SK-N-SH (cell line): ENCODE results near the gene EBF3. TPM values are rescaled to one million over a fixed set of nuclear protein-coding genes. Genes with fewer than 3 reads are reported as not detected.

Source experiments
- CTCF ChIA-PET: fragments of 300-600, 350-600 bp; formaldehyde crosslinking; extraction: SDS; loops from one replicate; lab custom pipeline; 2021; lab: Yijun Ruan, JAX
- POLR2A ChIA-PET: fragments of 350-600 bp; sonication (Branson Sonifier 250); formaldehyde crosslinking; extraction: SDS; loops from one replicate; lab custom pipeline; 2020; ENCODE audit warnings: antibody characterized with exemption, inconsistent platforms; lab: Yijun Ruan, JAX
- DNase-seq: peaks from one replicate; pipeline ENCODE4 v3.0.0; 2012
- H2AFZ ChIP-seq: fragments of 200-600 bp; sonication (generic); 2 replicates; pipeline ENCODE4 v1.8.1; 2016; ENCODE audit warnings: antibody characterized with exemption, mild to moderate bottlenecking, low read depth
- H3F3A ChIP-seq: fragments of 200-600 bp; sonication (generic); replicated peaks from 2 replicates; pipeline ENCODE3; 2016; ENCODE audit warnings: antibody characterized with exemption, mild to moderate bottlenecking; ENCODE audit not compliant: insufficient read depth
- H3K27ac ChIP-seq, 2 experiments: fragments of 200-500 bp in 1 of 2; fragments of 200-600 bp in 1 of 2; sonication (Bioruptor generic) in 1 of 2; sonication (generic), shearing (Covaris generic) in 1 of 2; 2 replicates each; pipeline versions ENCODE4 v1.5.1 to v1.6.1; 2014 to 2016; ENCODE audit warnings: low read depth in 2 of 2, inconsistent platforms in 1 of 2, low read length in 1 of 2, mild to moderate bottlenecking in 1 of 2, mixed read lengths in 1 of 2
- H3K27me3 ChIP-seq: fragments of 200-600 bp; sonication (generic), shearing (Covaris generic); 2 replicates; pipeline ENCODE4 v1.6.1; 2016; ENCODE audit warnings: mixed run types; ENCODE audit not compliant: insufficient read depth
- H3K36me3 ChIP-seq, 2 experiments: fragments of 200-500 bp in 1 of 2; fragments of 200-600 bp in 1 of 2; sonication (Bioruptor generic) in 1 of 2; sonication (generic) in 1 of 2; replicated peaks in 1 of 2; 2 replicates each; pipeline versions ENCODE3 to v1.5.1; 2014 to 2016; ENCODE audit warnings: low read length in 1 of 2, mild to moderate bottlenecking in 1 of 2; ENCODE audit not compliant: insufficient read depth in 2 of 2, control insufficient read depth in 1 of 2
- H3K4me1 ChIP-seq, 2 experiments: fragments of 200-500 bp in 1 of 2; fragments of 200-600 bp in 1 of 2; sonication (Bioruptor generic) in 1 of 2; sonication (generic), shearing (Covaris generic) in 1 of 2; 2 replicates each; pipeline versions ENCODE4 v1.5.1 to v1.6.1; 2014 to 2016; ENCODE audit warnings: low read depth in 1 of 2, low read length in 1 of 2, mixed run types in 1 of 2; ENCODE audit not compliant: insufficient read depth in 2 of 2, control insufficient read depth in 1 of 2
- H3K4me2 ChIP-seq: fragments of 200-600 bp; sonication (generic), shearing (Covaris generic); 2 replicates; pipeline ENCODE4 v1.6.1; 2017; ENCODE audit warnings: mixed run types
- H3K4me3 ChIP-seq, 2 experiments: fragments of 200-500 bp in 1 of 2; fragments of 200-600 bp in 1 of 2; sonication (Bioruptor generic) in 1 of 2; sonication (generic), shearing (Covaris generic) in 1 of 2; 2 replicates each; pipeline versions ENCODE4 v1.5.1 to v1.8.1; 2014 to 2016; ENCODE audit warnings: low read depth in 2 of 2, inconsistent platforms in 1 of 2, low read length in 1 of 2, mild to moderate bottlenecking in 1 of 2, mixed read lengths in 1 of 2, moderate library complexity in 1 of 2
- H3K79me2 ChIP-seq: fragments of 200-600 bp; sonication (generic); 2 replicates; pipeline ENCODE4 v1.8.1; 2017; ENCODE audit warnings: mild to moderate bottlenecking; ENCODE audit not compliant: insufficient read depth
- H3K9ac ChIP-seq: fragments of 200-600 bp; sonication (generic); 2 replicates; pipeline ENCODE4 v1.6.1; 2017; ENCODE audit warnings: mixed run types
- H3K9me2 ChIP-seq: fragments of 200-600 bp; sonication (generic); 2 replicates; pipeline ENCODE4 v1.6.1; 2017; ENCODE audit warnings: mixed run types
- H3K9me3 ChIP-seq: fragments of 200-600 bp; sonication (generic); 2 replicates; pipeline ENCODE4 v1.6.1; 2017; ENCODE audit warnings: mixed run types, mild to moderate bottlenecking, moderate library complexity
- H4K20me1 ChIP-seq: fragments of 200-600 bp; sonication (generic); 2 replicates; pipeline ENCODE4 v1.6.1; 2017; ENCODE audit warnings: mild to moderate bottlenecking, mixed run types; ENCODE audit not compliant: insufficient read depth
- ELF1 ChIP-seq: IDR thresholded peaks from 2 replicates; pipeline ENCODE4 v1.4.0; 2012
- FOXM1 ChIP-seq: IDR thresholded peaks from 2 replicates; pipeline ENCODE4 v1.4.0; 2012; ENCODE audit warnings: low read depth, mild to moderate bottlenecking
- GATA2 ChIP-seq: sonication (generic); formaldehyde crosslinking; IDR thresholded peaks from 2 replicates; pipeline ENCODE4 v1.5.0; 2020; ENCODE audit warnings: mild to moderate bottlenecking, missing genetic modification reagents
- NRF1 ChIP-seq: IDR thresholded peaks from 2 replicates; pipeline ENCODE4 v1.6.1; 2012; ENCODE audit warnings: low read depth, mild to moderate bottlenecking, low read length
- POLR2AphosphoS5 ChIP-seq: IDR thresholded peaks from 2 replicates; pipeline ENCODE4 v1.6.1; 2012; ENCODE audit warnings: low read depth, low read length
- RCOR1 ChIP-seq: fragments of 150-350 bp; IDR thresholded peaks from 2 replicates; pipeline ENCODE4 v1.6.1; 2017; ENCODE audit warnings: antibody characterized with exemption, low read length
- SIN3A ChIP-seq: IDR thresholded peaks from 2 replicates; pipeline ENCODE4 v1.6.1; 2012; ENCODE audit warnings: low read depth, mild to moderate bottlenecking, low read length, moderate library complexity, borderline replicate concordance
- SMC3 ChIP-seq: IDR thresholded peaks from 2 replicates; pipeline ENCODE4 v1.6.1; 2012; ENCODE audit warnings: low read depth, low read length, improper control_type of control experiment
- TEAD4 ChIP-seq: IDR thresholded peaks from 2 replicates; pipeline ENCODE4 v1.4.0; 2012; ENCODE audit warnings: mild to moderate bottlenecking, borderline replicate concordance; ENCODE audit not compliant: insufficient read depth
- YY1 ChIP-seq: IDR thresholded peaks from 2 replicates; pipeline ENCODE4 v1.4.0; 2012; ENCODE audit warnings: low read depth, mild to moderate bottlenecking
- WGBS: methylation state at CpG from one replicate; pipeline ENCODE4 v1.1.6; 2017; ENCODE audit warnings: low lambda C conversion rate; 5-methylcytosine and 5-hydroxymethylcytosine counted together
- polyA plus RNA-seq, 3 experiments: library from polyadenylated mRNA; depleted of rRNA; stranded (reverse); fragments of >200 nt; gene quantifications; 2 replicates each; pipeline ENCODE4 v1.2.3, GENCODE V29; 2012
- TF ChIP-seq, protein P1 (sequence below): IDR thresholded peaks from 2 replicates; pipeline ENCODE4; 2012
- TF ChIP-seq, protein P2 (sequence below): IDR thresholded peaks from 2 replicates; pipeline ENCODE4 v1.4.0; 2012; ENCODE audit warnings: low read depth
- TF ChIP-seq, protein P3 (sequence below): IDR thresholded peaks from 2 replicates; pipeline ENCODE4 v1.6.1; 2012; ENCODE audit warnings: mild to moderate bottlenecking, low read depth, low read length, moderate library complexity
- TF ChIP-seq, protein P4 (sequence below): IDR thresholded peaks from 2 replicates; pipeline ENCODE4 v1.4.0; 2012; ENCODE audit warnings: low read depth, borderline replicate concordance
- TF ChIP-seq, protein P5 (sequence below): fragments of 150-350 bp; IDR thresholded peaks from 2 replicates; pipeline ENCODE4 v1.6.1; 2016; ENCODE audit warnings: mild to moderate bottlenecking, low read depth, low read length

Gene EBF3
- polyA plus RNA-seq, 1 of the 3 experiments (the other 2 are of a cell fraction), result not detected

DNA sequence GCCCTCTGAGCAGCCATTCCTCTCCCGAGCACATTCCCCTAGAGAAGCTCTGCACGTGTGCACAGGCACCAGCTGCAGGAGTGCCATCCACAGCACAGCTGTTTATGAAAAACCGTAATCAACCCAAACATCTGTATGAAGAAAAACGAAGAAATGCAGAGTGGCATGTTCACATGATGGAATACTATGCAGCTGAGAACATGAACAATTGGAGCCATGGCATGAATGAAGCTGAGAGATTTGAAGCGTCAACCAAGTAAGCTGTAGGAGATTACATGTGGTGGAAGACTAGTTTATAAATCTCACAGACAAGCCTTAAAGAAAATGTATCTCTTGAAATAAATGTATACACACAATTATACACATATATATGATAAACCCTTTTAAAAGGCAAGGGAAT, 176.5 kb downstream of the EBF3 start:
- no peaks in the 10 kb centered on the region for H4K20me1 ChIP-seq
- H3K4me3 ChIP-seq, result no peak overlapping the region
- no peaks in the 10 kb centered on the region for H3F3A ChIP-seq
- POLR2A ChIA-PET, result no interaction called here
- DNase-seq, result no peak
- TF ChIP-seq RCOR1 (no peak), ELF1 (no peak), NRF1 (no peak), POLR2AphosphoS5 (no peak)
- TF ChIP-seq, protein P1, sequence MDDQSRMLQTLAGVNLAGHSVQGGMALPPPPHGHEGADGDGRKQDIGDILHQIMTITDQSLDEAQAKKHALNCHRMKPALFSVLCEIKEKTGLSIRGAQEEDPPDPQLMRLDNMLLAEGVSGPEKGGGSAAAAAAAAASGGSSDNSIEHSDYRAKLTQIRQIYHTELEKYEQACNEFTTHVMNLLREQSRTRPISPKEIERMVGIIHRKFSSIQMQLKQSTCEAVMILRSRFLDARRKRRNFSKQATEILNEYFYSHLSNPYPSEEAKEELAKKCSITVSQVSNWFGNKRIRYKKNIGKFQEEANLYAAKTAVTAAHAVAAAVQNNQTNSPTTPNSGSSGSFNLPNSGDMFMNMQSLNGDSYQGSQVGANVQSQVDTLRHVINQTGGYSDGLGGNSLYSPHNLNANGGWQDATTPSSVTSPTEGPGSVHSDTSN, result no peak
- TF ChIP-seq, protein P2, sequence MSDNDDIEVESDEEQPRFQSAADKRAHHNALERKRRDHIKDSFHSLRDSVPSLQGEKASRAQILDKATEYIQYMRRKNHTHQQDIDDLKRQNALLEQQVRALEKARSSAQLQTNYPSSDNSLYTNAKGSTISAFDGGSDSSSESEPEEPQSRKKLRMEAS, result no peak
- no peaks in the 10 kb centered on the region; the same call in 1 of the 2 replicates for H3K9me3 ChIP-seq
- H2AFZ ChIP-seq, result no peak overlapping the region
- no peak overlapping the region for H3K27ac ChIP-seq
- H3K36me3 ChIP-seq, result no peaks in the 10 kb centered on the region
- no peaks in the 10 kb centered on the region for H3K27me3 ChIP-seq
- CTCF ChIA-PET, result no interaction called here
- WGBS, result 39% methylated on average over 5 of the region's 5 CpGs
- H3K9ac ChIP-seq, result no peak overlapping the region
- H3K4me2 ChIP-seq, result no peak overlapping the region
- no peaks in the 10 kb centered on the region for H3K4me1 ChIP-seq
- no peaks in the 10 kb centered on the region for H3K79me2 ChIP-seq
- H3K9me2 ChIP-seq, result no peaks in the 10 kb centered on the region

DNA sequence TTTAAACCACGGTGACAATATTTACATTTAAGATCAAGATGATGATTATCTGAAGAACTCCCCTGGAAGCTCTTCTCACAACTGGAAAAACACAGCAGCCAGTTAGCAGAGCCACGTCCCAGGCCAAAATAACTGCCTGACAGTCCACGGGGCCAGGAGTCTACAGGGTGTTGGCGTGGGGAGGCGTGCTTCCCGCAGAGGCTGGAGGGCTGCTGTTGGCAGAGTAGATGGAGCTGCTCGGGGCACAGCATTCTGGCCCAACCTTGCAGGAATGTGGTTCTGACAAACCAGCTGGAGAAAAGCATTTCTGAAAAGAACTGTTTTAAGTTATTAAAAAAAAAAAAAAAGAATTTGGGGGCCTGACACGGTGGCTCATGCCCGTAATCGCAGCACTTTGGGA, 177.9 kb downstream of the EBF3 start:
- Histone ChIP-seq H3K4me3 (no peak overlapping the region), H3K27ac (no peak overlapping the region), H3K79me2 (no peaks in the 10 kb centered on the region), H3F3A (no peaks in the 10 kb centered on the region), H3K9ac (no peak overlapping the region), H2AFZ (no peak overlapping the region), H3K9me2 (no peaks in the 10 kb centered on the region), H3K4me1 (no peaks in the 10 kb centered on the region), H4K20me1 (no peaks in the 10 kb centered on the region), H3K36me3 (no peaks in the 10 kb centered on the region), H3K4me2 (no peak overlapping the region), H3K9me3 (no peaks in the 10 kb centered on the region; the same call in 1 of the 2 replicates), H3K27me3 (no peaks in the 10 kb centered on the region)
- ChIA-PET CTCF (interaction anchor here (1.5 kb wide), 1 partner anchor 9 kb away, joined by 5 read pairs; no protein-coding TSS in a partner anchor), POLR2A (no interaction called here)
- TF ChIP-seq SIN3A (no peak), SMC3 (no peak), POLR2AphosphoS5 (no peak), FOXM1 (no peak), TEAD4 (no peak)
- DNase-seq, result no peak
- 54% methylated on average over 10 of the region's 10 CpGs for WGBS

DNA sequence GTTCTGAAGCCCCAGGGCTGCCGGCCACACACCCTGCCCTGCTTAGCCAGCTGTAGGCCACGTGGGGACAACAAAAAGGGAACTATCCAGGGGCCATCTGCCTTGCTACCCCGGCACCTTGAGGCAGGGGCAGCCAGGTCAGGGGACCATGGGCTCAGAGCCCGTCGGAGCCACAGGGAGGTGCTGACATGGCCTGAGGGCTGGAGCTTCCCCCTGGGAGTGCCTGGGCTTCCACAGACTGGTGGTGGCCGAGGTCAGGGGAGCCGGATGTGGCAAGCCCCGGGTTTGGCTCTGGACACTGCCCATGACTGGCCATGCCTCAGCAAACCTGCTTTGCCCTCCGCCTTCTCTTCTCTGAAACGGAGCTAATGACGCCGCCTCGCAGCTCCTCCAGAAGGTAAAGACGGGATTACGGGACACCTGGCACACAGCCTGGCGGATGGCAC, 178.5 kb downstream of the EBF3 start:
- no peak for DNase-seq
- POLR2A ChIA-PET, result no interaction called here
- TF ChIP-seq, protein P3, sequence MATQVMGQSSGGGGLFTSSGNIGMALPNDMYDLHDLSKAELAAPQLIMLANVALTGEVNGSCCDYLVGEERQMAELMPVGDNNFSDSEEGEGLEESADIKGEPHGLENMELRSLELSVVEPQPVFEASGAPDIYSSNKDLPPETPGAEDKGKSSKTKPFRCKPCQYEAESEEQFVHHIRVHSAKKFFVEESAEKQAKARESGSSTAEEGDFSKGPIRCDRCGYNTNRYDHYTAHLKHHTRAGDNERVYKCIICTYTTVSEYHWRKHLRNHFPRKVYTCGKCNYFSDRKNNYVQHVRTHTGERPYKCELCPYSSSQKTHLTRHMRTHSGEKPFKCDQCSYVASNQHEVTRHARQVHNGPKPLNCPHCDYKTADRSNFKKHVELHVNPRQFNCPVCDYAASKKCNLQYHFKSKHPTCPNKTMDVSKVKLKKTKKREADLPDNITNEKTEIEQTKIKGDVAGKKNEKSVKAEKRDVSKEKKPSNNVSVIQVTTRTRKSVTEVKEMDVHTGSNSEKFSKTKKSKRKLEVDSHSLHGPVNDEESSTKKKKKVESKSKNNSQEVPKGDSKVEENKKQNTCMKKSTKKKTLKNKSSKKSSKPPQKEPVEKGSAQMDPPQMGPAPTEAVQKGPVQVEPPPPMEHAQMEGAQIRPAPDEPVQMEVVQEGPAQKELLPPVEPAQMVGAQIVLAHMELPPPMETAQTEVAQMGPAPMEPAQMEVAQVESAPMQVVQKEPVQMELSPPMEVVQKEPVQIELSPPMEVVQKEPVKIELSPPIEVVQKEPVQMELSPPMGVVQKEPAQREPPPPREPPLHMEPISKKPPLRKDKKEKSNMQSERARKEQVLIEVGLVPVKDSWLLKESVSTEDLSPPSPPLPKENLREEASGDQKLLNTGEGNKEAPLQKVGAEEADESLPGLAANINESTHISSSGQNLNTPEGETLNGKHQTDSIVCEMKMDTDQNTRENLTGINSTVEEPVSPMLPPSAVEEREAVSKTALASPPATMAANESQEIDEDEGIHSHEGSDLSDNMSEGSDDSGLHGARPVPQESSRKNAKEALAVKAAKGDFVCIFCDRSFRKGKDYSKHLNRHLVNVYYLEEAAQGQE, result no peak
- TF ChIP-seq YY1 (no peak), GATA2 (no peak), ELF1 (no peak)
- TF ChIP-seq, protein P4, sequence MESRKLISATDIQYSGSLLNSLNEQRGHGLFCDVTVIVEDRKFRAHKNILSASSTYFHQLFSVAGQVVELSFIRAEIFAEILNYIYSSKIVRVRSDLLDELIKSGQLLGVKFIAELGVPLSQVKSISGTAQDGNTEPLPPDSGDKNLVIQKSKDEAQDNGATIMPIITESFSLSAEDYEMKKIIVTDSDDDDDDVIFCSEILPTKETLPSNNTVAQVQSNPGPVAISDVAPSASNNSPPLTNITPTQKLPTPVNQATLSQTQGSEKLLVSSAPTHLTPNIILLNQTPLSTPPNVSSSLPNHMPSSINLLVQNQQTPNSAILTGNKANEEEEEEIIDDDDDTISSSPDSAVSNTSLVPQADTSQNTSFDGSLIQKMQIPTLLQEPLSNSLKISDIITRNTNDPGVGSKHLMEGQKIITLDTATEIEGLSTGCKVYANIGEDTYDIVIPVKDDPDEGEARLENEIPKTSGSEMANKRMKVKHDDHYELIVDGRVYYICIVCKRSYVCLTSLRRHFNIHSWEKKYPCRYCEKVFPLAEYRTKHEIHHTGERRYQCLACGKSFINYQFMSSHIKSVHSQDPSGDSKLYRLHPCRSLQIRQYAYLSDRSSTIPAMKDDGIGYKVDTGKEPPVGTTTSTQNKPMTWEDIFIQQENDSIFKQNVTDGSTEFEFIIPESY, result no peak
- TF ChIP-seq, protein P5, sequence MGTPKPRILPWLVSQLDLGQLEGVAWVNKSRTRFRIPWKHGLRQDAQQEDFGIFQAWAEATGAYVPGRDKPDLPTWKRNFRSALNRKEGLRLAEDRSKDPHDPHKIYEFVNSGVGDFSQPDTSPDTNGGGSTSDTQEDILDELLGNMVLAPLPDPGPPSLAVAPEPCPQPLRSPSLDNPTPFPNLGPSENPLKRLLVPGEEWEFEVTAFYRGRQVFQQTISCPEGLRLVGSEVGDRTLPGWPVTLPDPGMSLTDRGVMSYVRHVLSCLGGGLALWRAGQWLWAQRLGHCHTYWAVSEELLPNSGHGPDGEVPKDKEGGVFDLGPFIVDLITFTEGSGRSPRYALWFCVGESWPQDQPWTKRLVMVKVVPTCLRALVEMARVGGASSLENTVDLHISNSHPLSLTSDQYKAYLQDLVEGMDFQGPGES, result no peak

More for the DNA sequence above, 178.5 kb downstream of the EBF3 start:
- H3K4me3 ChIP-seq, result no peak overlapping the region
- no peaks in the 10 kb centered on the region for H3K79me2 ChIP-seq
- H3K9ac ChIP-seq, result no peak overlapping the region
- no peak overlapping the region for H2AFZ ChIP-seq
- no peaks in the 10 kb centered on the region for H3F3A ChIP-seq
- no peaks in the 10 kb centered on the region for H4K20me1 ChIP-seq
- H3K4me1 ChIP-seq, result no peaks in the 10 kb centered on the region
- H3K9me2 ChIP-seq, result no peaks in the 10 kb centered on the region
- WGBS, result 54% methylated on average over 11 of the region's 16 CpGs
- H3K27me3 ChIP-seq, result no peaks in the 10 kb centered on the region
- H3K4me2 ChIP-seq, result no peak overlapping the region
- no peaks in the 10 kb centered on the region; the same call in 1 of the 2 replicates for H3K9me3 ChIP-seq
- no peaks in the 10 kb centered on the region for H3K36me3 ChIP-seq
- CTCF ChIA-PET, result interaction anchor here (0.6 to 1.5 kb wide), 2 partner anchors 10 to 12 kb away, joined by 3 to 5 read pairs; no protein-coding TSS in a partner anchor
- H3K27ac ChIP-seq, result no peak overlapping the region
